Measurements from ENCODE around the gene MARK4.

GRCh38 chr19:45250832-45251451 lies at the start of gene MARK4:
- no peak for TF ChIP-seq CTCF (IDR thresholded peaks at IDR 0.05)
- TF ChIP-seq POLR2A (IDR thresholded peaks at IDR 0.05) = no peak

Measured in adrenal gland (tissue), 5 donors.